Measurements from ENCODE around the gene TTC3.

The TTC3 gene

GRCh38 chr21:37059181-37059580 lies 13.9 kb upstream of the TTC3 start:
- no peak for DNase-seq (ENCODE audit: low spot score)

GRCh38 chr21:37060296-37060695 lies 12.8 kb upstream of the TTC3 start:
- DNase-seq (ENCODE audit: low spot score), result peak; percentile 75

GRCh38 chr21:37061926-37062592 lies 11.0 kb upstream of the TTC3 start:
- no peak for DNase-seq (ENCODE audit: low spot score)

DNA sequence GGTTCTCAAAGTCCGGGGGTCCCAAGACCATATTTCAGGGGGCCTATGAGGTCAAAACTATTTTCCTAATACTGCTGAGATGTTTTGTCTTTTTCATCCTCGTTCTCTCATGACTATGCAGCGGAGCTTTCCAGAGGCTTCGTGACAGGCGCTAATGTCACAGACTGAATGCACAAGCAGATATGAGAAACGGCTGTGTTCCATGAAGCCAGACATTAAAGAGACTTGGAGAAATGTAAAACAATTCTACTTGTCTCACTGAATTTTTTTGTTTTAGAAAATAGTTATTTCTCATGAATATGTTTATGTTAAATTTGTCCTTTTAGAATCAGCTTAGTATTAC lies 10.5 kb upstream of the TTC3 start:
- DNase-seq (ENCODE audit: low spot score), result no peak

GRCh38 chr21:37063433-37063832 lies 9.6 kb upstream of the TTC3 start:
- no peak for DNase-seq (ENCODE audit: low spot score)

GRCh38 chr21:37064841-37065240 lies 8.2 kb upstream of the TTC3 start:
- no peak for DNase-seq (ENCODE audit: low spot score)

DNA sequence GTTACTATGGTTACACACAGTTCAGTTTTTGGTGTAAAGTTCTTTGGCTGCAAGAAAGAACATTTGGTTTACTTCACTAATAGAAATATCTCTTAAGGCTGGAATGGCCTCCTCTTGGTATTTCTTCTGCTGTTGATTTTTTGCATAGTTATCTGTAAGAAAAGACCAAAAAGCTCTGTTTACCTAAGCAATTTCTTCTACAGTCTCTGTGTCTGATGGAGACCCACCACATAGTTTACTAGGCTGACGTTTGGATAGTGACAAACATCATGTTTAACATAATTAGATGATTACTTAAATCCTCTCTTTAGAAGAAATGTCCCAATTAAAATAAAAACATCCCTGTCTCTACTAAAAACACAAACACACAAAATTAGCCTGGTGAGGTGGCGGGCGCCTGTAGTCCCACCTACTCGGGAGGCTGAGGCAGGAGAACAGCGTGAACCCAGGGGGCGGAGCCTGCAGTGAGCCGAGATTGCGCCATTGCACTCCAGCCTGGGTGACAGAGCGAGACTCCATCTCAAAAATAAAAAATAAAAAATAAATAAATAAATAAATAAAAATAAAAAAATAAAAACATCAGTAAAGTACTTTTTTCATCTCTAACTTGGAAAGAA lies 7.4 kb upstream of the TTC3 start:
- no peak for DNase-seq (ENCODE audit: low spot score)

DNA sequence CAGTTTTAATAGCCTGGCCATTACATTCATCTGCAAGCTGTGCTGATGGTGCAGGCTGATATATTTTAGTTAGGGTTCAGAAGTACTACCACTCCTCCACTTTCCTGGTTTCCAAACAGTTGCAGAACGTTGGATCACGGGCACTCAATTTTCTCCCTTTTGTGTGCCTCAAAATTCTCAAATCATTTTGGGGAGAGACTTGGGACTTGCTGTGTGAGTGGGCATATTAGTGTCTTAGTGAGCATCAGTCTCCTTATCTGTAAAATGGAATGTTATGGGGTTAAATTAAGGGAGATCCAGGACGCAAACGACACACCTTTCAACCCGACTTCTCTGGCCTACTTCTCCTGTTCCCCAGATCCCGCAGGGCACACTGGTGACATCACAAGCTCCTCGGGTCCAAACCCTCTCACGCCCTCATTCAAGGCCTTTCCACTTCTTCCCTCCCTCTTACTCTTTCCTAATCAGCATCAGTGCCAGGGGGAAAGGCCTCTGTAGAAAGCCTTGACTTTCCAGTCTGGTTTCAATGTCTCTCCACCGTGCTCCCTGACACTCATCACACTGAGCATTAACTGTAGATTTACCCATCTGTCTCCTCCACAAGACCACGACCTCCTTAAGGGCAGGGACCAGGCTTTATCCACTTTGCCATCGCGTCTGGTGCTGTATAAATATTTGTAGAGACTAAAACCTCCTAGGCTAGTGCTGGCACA lies 1.3 kb upstream of the TTC3 start:
- peak; percentile 20 for DNase-seq (ENCODE audit: low spot score)

- DNase-seq (ENCODE audit: low spot score), result peak; percentile 60
Observed at GRCh38 chr21:37072274-37072987, 623 bp upstream of the TTC3 start.

DNA sequence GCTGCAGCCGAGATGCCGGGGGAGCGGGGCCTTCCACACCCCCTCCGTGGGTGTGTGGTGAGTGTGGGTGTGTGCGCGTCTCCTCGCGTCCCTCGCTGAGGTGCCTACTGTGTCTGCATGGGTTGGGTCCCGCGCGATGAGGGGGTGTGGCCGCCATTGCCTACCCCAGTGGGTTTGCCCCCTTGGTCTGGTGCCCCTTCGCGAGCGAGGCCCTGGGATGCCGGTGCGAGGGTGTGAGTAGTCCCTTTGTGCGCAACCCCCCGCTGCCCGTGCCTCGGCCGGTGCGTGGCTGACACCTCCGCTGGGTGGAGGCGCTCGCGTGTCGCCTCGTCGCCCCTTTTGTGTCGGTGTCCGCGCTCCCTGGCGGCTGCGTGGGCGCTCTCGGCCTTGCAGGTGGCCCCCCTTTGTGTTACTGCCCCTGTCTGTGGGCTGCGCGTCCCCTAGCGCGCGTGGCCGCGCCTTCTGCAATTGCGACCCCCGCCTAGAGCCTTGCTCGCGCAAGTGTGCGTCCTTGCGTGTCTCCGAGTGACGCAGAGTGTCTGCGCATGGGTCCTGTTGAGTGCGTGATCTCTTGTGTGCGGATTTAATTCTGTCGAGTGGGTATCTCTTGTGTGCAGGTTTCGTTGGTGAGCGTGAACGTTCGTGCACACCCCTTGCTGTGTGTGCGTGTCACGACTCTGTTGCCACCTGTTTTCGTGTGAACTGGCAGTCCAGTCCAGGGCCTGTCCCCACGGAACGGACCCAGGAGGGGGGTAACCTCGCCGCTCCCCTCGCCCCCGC lies 553 bp downstream of the TTC3 start:
- DNase-seq (ENCODE audit: low spot score), result peak; percentile 32

DNA sequence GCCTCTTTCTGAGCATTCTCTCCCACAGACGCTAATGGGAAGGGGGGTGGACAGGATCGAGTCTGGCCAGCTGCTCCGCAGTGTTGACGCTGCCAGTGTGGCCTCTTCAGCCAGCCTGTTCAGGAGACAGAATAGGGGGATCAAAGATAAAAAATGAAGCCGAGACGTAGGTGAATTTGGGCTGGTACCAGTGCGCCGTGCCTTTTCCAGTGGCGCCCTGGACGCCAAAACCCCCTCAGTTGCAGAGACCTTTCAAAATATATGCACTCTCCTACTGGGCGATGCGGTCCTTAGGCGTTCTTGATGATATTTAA lies 1.1 kb downstream of the TTC3 start:
- DNase-seq (ENCODE audit: low spot score), result no peak

GRCh38 chr21:37074546-37074945 lies 1.5 kb downstream of the TTC3 start:
- DNase-seq (ENCODE audit: low spot score), result no peak

DNA sequence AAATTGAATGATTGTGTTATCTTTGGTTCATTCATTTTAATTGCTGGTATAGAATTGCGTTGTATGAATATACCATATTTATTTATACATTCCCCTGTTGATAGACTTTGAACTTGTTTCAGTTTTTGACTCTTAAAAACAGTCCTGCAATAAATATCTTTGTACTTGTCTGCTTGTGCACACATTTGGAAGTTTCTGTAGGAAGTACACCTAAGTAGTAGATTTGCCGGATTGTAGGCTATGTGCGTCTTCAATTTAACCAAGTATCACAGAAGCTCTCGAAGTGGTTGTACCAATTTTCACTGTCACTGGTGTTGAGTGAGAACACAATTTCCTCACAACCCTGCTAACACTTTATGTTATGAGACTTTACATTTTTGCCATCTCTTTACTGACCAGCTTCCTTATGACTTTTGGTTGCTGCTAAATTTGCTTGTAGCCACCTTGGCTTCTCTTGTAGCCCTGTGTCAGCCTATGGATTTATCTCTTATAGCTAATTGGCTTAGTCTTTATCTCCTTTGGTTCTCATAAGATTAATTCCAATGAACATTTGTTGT lies 2.2 kb downstream of the TTC3 start:
- DNase-seq (ENCODE audit: low spot score), result no peak

DNA sequence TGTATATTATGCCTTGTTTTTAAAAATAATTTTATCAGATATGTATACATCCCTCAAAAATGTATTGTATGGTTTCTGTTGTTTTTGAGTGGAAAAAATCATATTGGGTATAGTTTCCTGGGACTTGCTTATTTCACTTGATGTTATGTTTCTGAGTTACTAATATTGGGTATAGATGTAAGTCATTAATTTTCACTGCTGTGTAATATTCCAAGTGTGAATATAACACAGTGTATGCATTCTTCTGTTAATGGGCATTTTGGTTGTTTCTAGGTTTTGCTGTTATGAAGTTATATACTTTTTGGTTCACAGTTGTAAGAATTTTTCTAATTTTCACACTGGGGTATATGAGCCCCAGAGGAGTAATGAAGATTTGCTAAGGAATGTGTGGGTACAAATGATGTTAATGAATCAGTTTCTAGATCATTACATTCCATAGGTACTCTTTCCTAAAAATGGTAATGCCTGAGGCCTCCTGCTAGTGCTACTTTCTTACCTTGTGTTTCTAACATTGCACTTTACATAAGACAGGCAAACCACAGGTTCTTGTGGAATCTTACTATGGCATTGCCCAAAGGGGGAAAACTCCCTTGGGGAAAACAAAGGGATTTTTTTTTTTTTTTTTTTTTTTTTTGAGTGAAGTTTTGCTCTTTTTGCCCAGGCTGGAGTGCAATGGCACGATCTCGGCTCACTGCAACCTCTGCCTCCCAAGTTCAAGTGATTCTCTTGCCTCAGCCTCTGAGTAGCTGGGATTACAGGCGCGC lies 3.2 kb downstream of the TTC3 start:
- no peak for DNase-seq (ENCODE audit: low spot score)

- DNase-seq (ENCODE audit: low spot score), result no peak
Observed at GRCh38 chr21:37077403-37077802, 4.3 kb downstream of the TTC3 start.

- no peak for DNase-seq (ENCODE audit: low spot score)
Observed at GRCh38 chr21:37079211-37079824, 6.3 kb downstream of the TTC3 start.

GRCh38 chr21:37082375-37082774 lies 9.3 kb downstream of the TTC3 start:
- DNase-seq (ENCODE audit: low spot score), result no peak

DNA sequence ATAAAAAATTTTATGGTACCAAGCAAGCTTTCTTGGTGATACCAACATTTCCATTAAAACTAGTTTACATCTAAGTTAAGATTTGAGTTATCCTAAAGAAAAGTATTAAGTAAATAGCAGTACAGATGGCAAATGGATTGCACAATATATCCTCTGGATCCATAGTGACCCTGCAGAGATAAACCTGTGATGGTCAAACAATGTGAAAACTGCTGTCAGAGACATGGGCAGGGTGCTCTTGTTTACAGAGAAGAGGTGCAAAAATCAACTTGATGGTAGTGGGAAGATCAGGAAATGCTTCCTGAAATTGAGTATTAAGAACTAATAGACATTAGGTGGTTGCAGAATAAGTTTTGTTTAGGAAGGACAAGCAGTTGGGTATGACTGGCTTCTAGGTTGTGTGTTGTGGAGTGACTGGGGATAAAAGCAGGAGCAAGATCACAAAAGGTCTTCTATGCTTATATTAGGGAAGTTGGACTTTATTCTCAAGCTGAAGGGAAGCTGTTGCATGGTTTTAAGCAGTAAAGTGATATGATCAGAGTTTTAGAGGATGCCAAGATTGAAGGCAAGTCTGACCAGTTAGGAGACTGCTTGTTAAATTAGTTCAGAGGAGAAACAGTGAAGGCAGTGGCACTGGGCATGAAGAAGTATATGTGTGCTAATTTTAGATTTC lies 9.9 kb downstream of the TTC3 start:
- no peak for DNase-seq (ENCODE audit: low spot score)

DNA sequence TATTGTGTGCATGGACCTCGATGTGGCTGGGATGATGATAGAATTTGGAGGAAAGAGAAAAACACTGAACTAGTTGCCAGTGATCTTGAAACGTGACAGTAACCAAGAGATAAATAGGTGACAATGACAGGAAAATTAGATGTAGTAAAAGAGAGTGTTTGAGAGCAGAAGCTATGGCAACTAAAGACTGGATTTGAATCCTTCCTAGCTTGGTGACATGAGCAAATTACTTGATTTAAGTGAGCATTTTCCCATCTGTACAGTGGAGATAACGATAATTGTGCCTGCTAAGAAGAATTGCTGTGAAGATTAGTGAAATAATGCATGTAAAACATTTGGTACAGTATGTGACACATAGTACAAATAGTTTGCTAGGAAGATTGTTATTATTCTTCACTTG lies 12.7 kb downstream of the TTC3 start:
- no peak for DNase-seq (ENCODE audit: low spot score)

DNA sequence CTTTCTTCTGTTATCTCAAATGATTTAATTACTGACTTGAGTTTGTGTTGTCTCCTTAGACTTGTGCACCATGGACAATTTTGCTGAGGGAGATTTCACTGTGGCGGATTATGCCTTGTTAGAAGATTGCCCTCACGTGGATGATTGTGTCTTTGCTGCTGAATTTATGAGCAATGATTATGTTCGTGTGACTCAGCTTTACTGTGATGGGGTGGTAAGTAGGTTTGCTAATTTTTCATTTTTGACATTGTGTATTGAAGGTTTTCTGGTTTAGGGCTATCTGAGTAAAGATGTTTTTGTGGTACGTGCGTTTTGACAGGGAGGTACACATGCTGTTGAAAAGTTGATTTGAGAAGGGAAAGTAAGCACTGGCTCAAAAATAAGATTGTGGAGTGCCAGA lies 14.1 kb downstream of the TTC3 start:
- DNase-seq (ENCODE audit: low spot score), result no peak
